HepG2 (cell line): ENCODE data around the gene ESPNL. TPM values are rescaled to one million over a fixed set of nuclear protein-coding genes. Genes with fewer than 3 reads are reported as not detected.
A peak's percentile ranks its signal among the peaks of the same experiment; 100 is the strongest.

Experiments
- ATAC-seq: fragments of 200-7000 bp; cut with Tn5 transposase; 3 replicates; pipeline ENCODE4 v1.9.1; 2020; ENCODE audit warnings: mild to moderate bottlenecking, moderate library complexity
- BruUV-seq: library from RNA; stranded (reverse); fragments of 400-500 nt; replicated peaks from 2 replicates; lab custom pipeline; 2021; lab: Mats Ljungman, UMichigan
- CTCF ChIA-PET: fragments of 300-600 bp; formaldehyde crosslinking; extraction: SDS; loops from one replicate; lab custom pipeline; 2021; ENCODE audit warnings: low total read pairs, inconsistent platforms, low intra/inter-chr PET ratio; lab: Yijun Ruan, JAX
- POLR2A ChIA-PET: fragments of 350-600 bp; sonication (Branson Sonifier 250); formaldehyde crosslinking; loops from one replicate; lab custom pipeline; 2020; ENCODE audit warnings: antibody characterized with exemption, inconsistent platforms; lab: Yijun Ruan, JAX
- DNase-seq: peaks from one replicate; pipeline ENCODE4 v3.0.0-alpha.2; 2015; ENCODE audit warnings: low spot score
- FAIRE-seq: peaks from 3 replicates; lab custom pipeline; 2011; peaks lifted over from hg19 to GRCh38; lab: Jason Lieb, UNC
- H2AFZ ChIP-seq: one replicate; pipeline ENCODE4 v1.6.1; 2011; ENCODE audit warnings: low read length, inconsistent platforms
- H3K27ac ChIP-seq: fragments of 300-600 bp; 3 replicates; pipeline ENCODE4 v1.8.0; 2011; ENCODE audit warnings: mixed run types, mild to moderate bottlenecking, mixed read lengths, low read length, inconsistent platforms; ENCODE audit not compliant: insufficient read depth; ENCODE audit errors: extremely low read length
- H3K27me3 ChIP-seq, 2 experiments: fragments of 200-600 bp in 1 of 2; 2 replicates in 1 of 2; 3 replicates in 1 of 2; pipeline versions ENCODE4 v1.6.0 to v1.8.0; 2011; ENCODE audit warnings: low read length in 2 of 2, mild to moderate bottlenecking in 2 of 2, moderate library complexity in 2 of 2, inconsistent platforms in 1 of 2; ENCODE audit not compliant: insufficient read depth in 2 of 2, control insufficient read depth in 1 of 2
- H3K36me3 ChIP-seq, 2 experiments: fragments of 200-600 bp in 1 of 2; replicated peaks in 1 of 2; 2 replicates in 1 of 2; 3 replicates in 1 of 2; pipeline versions ENCODE4 v1.5.1 to v1.8.0; 2011; ENCODE audit warnings: low read length in 2 of 2, inconsistent platforms in 1 of 2; ENCODE audit not compliant: insufficient read depth in 2 of 2, control insufficient read depth in 1 of 2
- H3K4me1 ChIP-seq: 2 replicates; pipeline ENCODE4 v1.5.1; 2012; ENCODE audit warnings: low read length, inconsistent platforms; ENCODE audit not compliant: insufficient read depth
- H3K4me2 ChIP-seq: 2 replicates; pipeline ENCODE4 v1.6.0; 2011; ENCODE audit warnings: low read depth, low read length, inconsistent platforms
- H3K4me3 ChIP-seq, 3 experiments: fragments of 200-600 bp in 1 of 3; sonication (generic), shearing (Covaris generic) in 1 of 3; replicated peaks in 1 of 3; 2 replicates each; pipeline ENCODE4 v1.5.1; 2011 to 2016; ENCODE audit warnings: low read length in 3 of 3, inconsistent platforms in 2 of 3, low read depth in 2 of 3, mild to moderate bottlenecking in 2 of 3, control low read depth in 1 of 3, mixed read lengths in 1 of 3; ENCODE audit not compliant: insufficient read depth in 1 of 3
- H3K79me2 ChIP-seq: one replicate; pipeline ENCODE4 v1.6.1; 2011; ENCODE audit warnings: low read length, inconsistent platforms; ENCODE audit not compliant: insufficient read depth
- H3K9ac ChIP-seq: 2 replicates; pipeline ENCODE4 v1.6.0; 2011; ENCODE audit warnings: mild to moderate bottlenecking, low read depth, low read length, inconsistent platforms; ENCODE audit not compliant: insufficient read depth
- H3K9me3 ChIP-seq: 2 replicates; pipeline ENCODE4 v1.5.1; 2012; ENCODE audit warnings: mild to moderate bottlenecking, low read length
- H4K20me1 ChIP-seq: 2 replicates; pipeline ENCODE4 v1.6.0; 2011; ENCODE audit warnings: inconsistent platforms, mild to moderate bottlenecking, low read length, moderate library complexity; ENCODE audit not compliant: insufficient read depth
- ARHGAP35 ChIP-seq: sonication (generic); formaldehyde crosslinking; IDR thresholded peaks from 2 replicates; pipeline ENCODE4 v1.9.0; 2022; ENCODE audit warnings: mild to moderate bottlenecking, inconsistent platforms, moderate library complexity, missing genetic modification reagents, borderline replicate concordance
- CEBPB ChIP-seq: IDR thresholded peaks from 2 replicates; pipeline ENCODE4 v1.6.1; 2011; ENCODE audit warnings: low read depth, low read length, improper control_type of control experiment, borderline replicate concordance
- GATAD1 ChIP-seq: IDR thresholded peaks from 2 replicates; pipeline ENCODE4 v1.6.1; 2016; ENCODE audit warnings: missing genetic modification reagents, missing compliant biosample characterization
- NONO ChIP-seq, 2 experiments: fragments of 450-650 bp in 1 of 2; sonication (generic) in 1 of 2; formaldehyde crosslinking in 1 of 2; IDR thresholded peaks in 1 of 2; conservative IDR thresholded peaks in 1 of 2; 2 replicates each; pipeline versions ENCODE4 v1.6.1 to v1.8.0; 2017 to 2022; ENCODE audit warnings: mild to moderate bottlenecking in 1 of 2, missing genetic modification reagents in 1 of 2, moderate library complexity in 1 of 2
- NR2C2 ChIP-seq: sonication (generic); formaldehyde crosslinking; IDR thresholded peaks from 2 replicates; pipeline ENCODE4 v1.4.0; 2020; ENCODE audit warnings: missing genetic modification reagents, mild to moderate bottlenecking, moderate library complexity, borderline replicate concordance
- POLR2AphosphoS5 ChIP-seq: IDR thresholded peaks from 2 replicates; pipeline ENCODE4 v1.6.1; 2012; ENCODE audit warnings: low read depth, low read length
- POLR2G ChIP-seq: fragments of 200-400 bp; formaldehyde crosslinking; IDR thresholded peaks from 2 replicates; pipeline ENCODE4 v1.6.1; 2018; ENCODE audit warnings: mild to moderate bottlenecking, low read depth, low read length, moderate library complexity
- ZFP37 ChIP-seq: sonication (generic); formaldehyde crosslinking; IDR thresholded peaks from 2 replicates; pipeline ENCODE4 v1.4.0; 2020; ENCODE audit warnings: missing genetic modification reagents, borderline replicate concordance
- ZFP82 ChIP-seq: sonication (generic); formaldehyde crosslinking; IDR thresholded peaks from 2 replicates; pipeline ENCODE4 v1.5.1; 2020; ENCODE audit warnings: mild to moderate bottlenecking, missing genetic modification reagents, borderline replicate concordance
- ZNF615 ChIP-seq: sonication (generic); formaldehyde crosslinking; IDR thresholded peaks from 2 replicates; pipeline ENCODE4 v1.5.0; 2020; ENCODE audit warnings: mild to moderate bottlenecking, missing genetic modification reagents, borderline replicate concordance
- ZNF878 ChIP-seq: sonication (generic); formaldehyde crosslinking; IDR thresholded peaks from 2 replicates; pipeline ENCODE4 v1.8.1; 2023; ENCODE audit warnings: mild to moderate bottlenecking, missing genetic modification reagents, moderate library complexity
- WGBS: methylation state at CpG from one replicate; pipeline ENCODE4 v1.1.6; 2017; ENCODE audit warnings: low lambda C conversion rate; 5-methylcytosine and 5-hydroxymethylcytosine counted together
- in situ Hi-C: cut with HindIII; loops from 2 replicates; pipeline ENCODE4 v1.10.0; 2017; ENCODE audit warnings: low pct_unique_long_range_greater_than_20kb; ENCODE audit not compliant: extremely low pct_ligation_motif_present
- intact Hi-C: fragments of 100-400 bp; cut with micrococcal nuclease; formaldehyde crosslinking; loops from one replicate; pipeline ENCODE4 v1.10.0; 2022; ENCODE audit not compliant: unreplicated experiment
- polyA plus RNA-seq, 8 experiments: library from polyadenylated mRNA; depleted of rRNA in 3 of 8; stranded (reverse) in 7 of 8; unstranded in 1 of 8; fragments of >200 nt; fragmentation: Illumina TruSeq in 4 of 8; extraction: Trizol in 4 of 8; gene quantifications; 2 replicates each; pipeline versions ENCODE4 v1.2.1 to v1.2.3, GENCODE V29; 2011 to 2016; ENCODE audit warnings: low read depth in 4 of 8, missing spikeins in 1 of 8, mixed read lengths in 1 of 8; ENCODE audit not compliant: insufficient read depth in 1 of 8
- total RNA-seq, 5 experiments: library from RNA; depleted of rRNA; stranded (reverse); fragments of >200 nt; fragmentation: Illumina TruSeq; extraction: Trizol; gene quantifications; 2 replicates each; pipeline ENCODE4 v1.2.3, GENCODE V29; 2016; ENCODE audit warnings: low read depth in 1 of 5
- TF ChIP-seq, protein P1 (sequence below): sonication (generic); formaldehyde crosslinking; IDR thresholded peaks from 2 replicates; pipeline ENCODE4 v1.4.0; 2020; ENCODE audit warnings: missing genetic modification reagents
- TF ChIP-seq, protein P2 (sequence below): sonication (generic); formaldehyde crosslinking; IDR thresholded peaks from 2 replicates; pipeline ENCODE4 v1.9.0; 2022; ENCODE audit warnings: low read depth, missing genetic modification reagents
- TF ChIP-seq, protein P3 (sequence below): sonication (generic); formaldehyde crosslinking; IDR thresholded peaks from 2 replicates; pipeline ENCODE4 v1.5.0; 2020; ENCODE audit warnings: missing genetic modification reagents, mild to moderate bottlenecking, borderline replicate concordance

Gene ESPNL
- total and polyA plus RNA-seq, 2 of the 13 experiments (the other 11 are each of a cell fraction or from before 2014, with no cell fraction given): 0.45 to 0.80 TPM

GRCh38 chr2:238098901-238099713 lies 1.0 kb upstream of the ESPNL start:
- Histone ChIP-seq H3K4me1 (peaks cover 10% of the 10 kb centered on the region; the same call in 1 of the 2 replicates), H3K27ac (no peak overlapping the region), H3K27me3 (peaks cover 0 to 26% of the 10 kb centered on the region in 2 experiments), H4K20me1 (no peaks in the 10 kb centered on the region), H3K4me3 (no peak overlapping the region), H3K9me3 (no peaks in the 10 kb centered on the region), H3K4me2 (no peak overlapping the region), H3K9ac (no peak overlapping the region), H3K36me3 (peaks cover 2 to 4% of the 10 kb centered on the region in 2 experiments; a peak in 1 of 5 replicates), H3K79me2 (no peaks in the 10 kb centered on the region), H2AFZ (no peak overlapping the region)
- intact Hi-C loops: no loop called here
- peak; percentile 21; the same call in 1 of the 2 replicates for TF ChIP-seq POLR2G
- TF ChIP-seq GATAD1: no peak
- no peak for TF ChIP-seq ZFP37 (CRISPR knock-in tag)
- TF ChIP-seq ZFP82 (CRISPR knock-in tag): no peak
- no peak for TF ChIP-seq CEBPB
- TF ChIP-seq, protein P1, sequence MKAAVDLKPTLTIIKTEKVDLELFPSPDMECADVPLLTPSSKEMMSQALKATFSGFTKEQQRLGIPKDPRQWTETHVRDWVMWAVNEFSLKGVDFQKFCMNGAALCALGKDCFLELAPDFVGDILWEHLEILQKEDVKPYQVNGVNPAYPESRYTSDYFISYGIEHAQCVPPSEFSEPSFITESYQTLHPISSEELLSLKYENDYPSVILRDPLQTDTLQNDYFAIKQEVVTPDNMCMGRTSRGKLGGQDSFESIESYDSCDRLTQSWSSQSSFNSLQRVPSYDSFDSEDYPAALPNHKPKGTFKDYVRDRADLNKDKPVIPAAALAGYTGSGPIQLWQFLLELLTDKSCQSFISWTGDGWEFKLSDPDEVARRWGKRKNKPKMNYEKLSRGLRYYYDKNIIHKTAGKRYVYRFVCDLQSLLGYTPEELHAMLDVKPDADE (CRISPR knock-in tag): no peak
- TF ChIP-seq, protein P2, sequence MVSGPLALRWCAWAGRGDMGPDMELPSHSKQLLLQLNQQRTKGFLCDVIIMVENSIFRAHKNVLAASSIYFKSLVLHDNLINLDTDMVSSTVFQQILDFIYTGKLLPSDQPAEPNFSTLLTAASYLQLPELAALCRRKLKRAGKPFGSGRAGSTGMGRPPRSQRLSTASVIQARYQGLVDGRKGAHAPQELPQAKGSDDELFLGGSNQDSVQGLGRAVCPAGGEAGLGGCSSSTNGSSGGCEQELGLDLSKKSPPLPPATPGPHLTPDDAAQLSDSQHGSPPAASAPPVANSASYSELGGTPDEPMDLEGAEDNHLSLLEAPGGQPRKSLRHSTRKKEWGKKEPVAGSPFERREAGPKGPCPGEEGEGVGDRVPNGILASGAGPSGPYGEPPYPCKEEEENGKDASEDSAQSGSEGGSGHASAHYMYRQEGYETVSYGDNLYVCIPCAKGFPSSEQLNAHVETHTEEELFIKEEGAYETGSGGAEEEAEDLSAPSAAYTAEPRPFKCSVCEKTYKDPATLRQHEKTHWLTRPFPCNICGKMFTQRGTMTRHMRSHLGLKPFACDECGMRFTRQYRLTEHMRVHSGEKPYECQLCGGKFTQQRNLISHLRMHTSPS (CRISPR knock-in tag): no peak
- no peak for TF ChIP-seq NONO (IDR thresholded peaks at IDR 0.05)
- no peak for TF ChIP-seq NONO (CRISPR knock-in tag; conservative IDR thresholded peaks at IDR 0.05)
- TF ChIP-seq ZNF615 (CRISPR knock-in tag): no peak
- TF ChIP-seq ARHGAP35: no peak
- no peak for TF ChIP-seq NR2C2 (CRISPR knock-in tag)
- 0 out of 2 replicates have a peak, but pooled peaks have one; percentile 8 for TF ChIP-seq POLR2AphosphoS5
- no peak for TF ChIP-seq ZNF878 (CRISPR knock-in tag)
- TF ChIP-seq, protein P3, sequence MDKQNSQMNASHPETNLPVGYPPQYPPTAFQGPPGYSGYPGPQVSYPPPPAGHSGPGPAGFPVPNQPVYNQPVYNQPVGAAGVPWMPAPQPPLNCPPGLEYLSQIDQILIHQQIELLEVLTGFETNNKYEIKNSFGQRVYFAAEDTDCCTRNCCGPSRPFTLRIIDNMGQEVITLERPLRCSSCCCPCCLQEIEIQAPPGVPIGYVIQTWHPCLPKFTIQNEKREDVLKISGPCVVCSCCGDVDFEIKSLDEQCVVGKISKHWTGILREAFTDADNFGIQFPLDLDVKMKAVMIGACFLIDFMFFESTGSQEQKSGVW (CRISPR knock-in tag): no peak
- FAIRE-seq (no peak), DNase-seq (no peak), ATAC-seq (no peak)
- in situ Hi-C loops: no loop called here
- POLR2A ChIA-PET: interaction anchor here (1.8 kb wide), 1 partner anchor 38 kb away, joined by 5 read pairs; the partner anchor contains the start of gene SCLY
- WGBS: 91% methylated on average over 17 of the region's 17 CpGs
- BruUV-seq: TSS peak; percentile 30
- CTCF ChIA-PET: no interaction called here
